Thoracic aorta (tissue), 2 donors: ENCODE results near the gene WFDC12. TPM values are rescaled to one million over a fixed set of nuclear protein-coding genes. Genes with fewer than 3 reads are reported as not detected.

Source experiments
- ATAC-seq: fragments of 150-250 bp; one replicate; pipeline ENCODE4 v1.8.0; 2017; ENCODE audit warnings: low read depth; ENCODE audit not compliant: insufficient number of reproducible peaks, low FRiP score
- DNase-seq: peaks from one replicate; pipeline ENCODE4 v3.0.0-alpha.2; 2020; ENCODE audit warnings: low spot score
- H3K27ac ChIP-seq, 2 donors: fragments of 200-600 bp; sonication (generic); 1 replicate in 1 of 2; 2 replicates in 1 of 2; pipeline ENCODE4 v1.5.1; 2016; ENCODE audit warnings: mild to moderate bottlenecking in 2 of 2, moderate library complexity in 2 of 2
- H3K27me3 ChIP-seq: fragments of 200-600 bp; sonication (generic); replicated peaks from 2 replicates; pipeline ENCODE4 v1.6.0; 2016; ENCODE audit warnings: mild to moderate bottlenecking; ENCODE audit not compliant: insufficient read depth
- H3K36me3 ChIP-seq: fragments of 200-600 bp; sonication (generic); one replicate; pipeline ENCODE4 v1.5.1; 2016
- H3K4me1 ChIP-seq, 2 donors: fragments of 200-600 bp; sonication (generic); 1 replicate in 1 of 2; 2 replicates in 1 of 2; pipeline versions ENCODE4 v1.5.1 to v1.6.0; 2016; ENCODE audit warnings: low read depth in 2 of 2, mild to moderate bottlenecking in 1 of 2; ENCODE audit not compliant: control insufficient read depth in 1 of 2
- H3K4me3 ChIP-seq: fragments of 200-600 bp; sonication (generic); 2 replicates; pipeline ENCODE4 v1.5.1; 2016; ENCODE audit warnings: mild to moderate bottlenecking
- H3K9me3 ChIP-seq: fragments of 200-600 bp; sonication (generic); 2 replicates; pipeline ENCODE4 v1.5.1; 2016
- total RNA-seq, 2 donors: library from RNA; depleted of rRNA; stranded (reverse); fragments of >200 nt; gene quantifications; one replicate each; pipeline versions ENCODE4 v1.1.0 to v1.2.3, GENCODE V29; 2016
- TF ChIP-seq, protein P1 (sequence below): fragments of 200-600 bp; sonication (generic); IDR thresholded peaks from one replicate; pipeline ENCODE4 v1.5.1; 2019; ENCODE audit warnings: antibody characterized with exemption

WFDC12 gene
- total RNA-seq, 2 donors from 2014 or later = not detected

GRCh38 chr20:45115829-45116228 lies 8.4 kb downstream of the WFDC12 start:
- H3K36me3 ChIP-seq = no peaks in the 10 kb centered on the region
- H3K4me1 ChIP-seq = no peaks in the 10 kb centered on the region
- no peaks in the 10 kb centered on the region for H3K9me3 ChIP-seq
- no peak overlapping the region for H3K4me3 ChIP-seq
- H3K27me3 ChIP-seq = no peaks in the 10 kb centered on the region
- DNase-seq (no peak), ATAC-seq (no peak)
- TF ChIP-seq, protein P1, sequence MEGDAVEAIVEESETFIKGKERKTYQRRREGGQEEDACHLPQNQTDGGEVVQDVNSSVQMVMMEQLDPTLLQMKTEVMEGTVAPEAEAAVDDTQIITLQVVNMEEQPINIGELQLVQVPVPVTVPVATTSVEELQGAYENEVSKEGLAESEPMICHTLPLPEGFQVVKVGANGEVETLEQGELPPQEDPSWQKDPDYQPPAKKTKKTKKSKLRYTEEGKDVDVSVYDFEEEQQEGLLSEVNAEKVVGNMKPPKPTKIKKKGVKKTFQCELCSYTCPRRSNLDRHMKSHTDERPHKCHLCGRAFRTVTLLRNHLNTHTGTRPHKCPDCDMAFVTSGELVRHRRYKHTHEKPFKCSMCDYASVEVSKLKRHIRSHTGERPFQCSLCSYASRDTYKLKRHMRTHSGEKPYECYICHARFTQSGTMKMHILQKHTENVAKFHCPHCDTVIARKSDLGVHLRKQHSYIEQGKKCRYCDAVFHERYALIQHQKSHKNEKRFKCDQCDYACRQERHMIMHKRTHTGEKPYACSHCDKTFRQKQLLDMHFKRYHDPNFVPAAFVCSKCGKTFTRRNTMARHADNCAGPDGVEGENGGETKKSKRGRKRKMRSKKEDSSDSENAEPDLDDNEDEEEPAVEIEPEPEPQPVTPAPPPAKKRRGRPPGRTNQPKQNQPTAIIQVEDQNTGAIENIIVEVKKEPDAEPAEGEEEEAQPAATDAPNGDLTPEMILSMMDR = no peak
- no peak overlapping the region for H3K27ac ChIP-seq

- Histone ChIP-seq H3K27me3 (no peaks in the 10 kb centered on the region), H3K4me1 (no peaks in the 10 kb centered on the region), H3K4me3 (no peak overlapping the region), H3K27ac (no peak overlapping the region), H3K9me3 (no peaks in the 10 kb centered on the region), H3K36me3 (no peaks in the 10 kb centered on the region)
- ATAC-seq (no peak), DNase-seq (no peak)
- TF ChIP-seq, protein P1 = no peak
These were observed 8.9 kb downstream of the WFDC12 start for GRCh38 chr20:45115386-45115774.

- no peaks in the 10 kb centered on the region for H3K4me1 ChIP-seq
- H3K27ac ChIP-seq = no peak within 1 kb of the TSS
- H3K27me3 ChIP-seq = no peaks in the 10 kb centered on the region
- no peak within 1 kb of the TSS for H3K4me3 ChIP-seq
- no peak for DNase-seq
- no peak for ATAC-seq
- no peaks in the 10 kb centered on the region for H3K36me3 ChIP-seq
- no peaks in the 10 kb centered on the region for H3K9me3 ChIP-seq
- TF ChIP-seq, protein P1 = no peak
These were observed 9.5 kb downstream of the WFDC12 start, which contains the start of gene WFDC5 for GRCh38 chr20:45114465-45115385. Gene WFDC5 (minus strand): TSS chr20:45115174. CDS start chr20:45115083, 91 bp downstream.

DNA sequence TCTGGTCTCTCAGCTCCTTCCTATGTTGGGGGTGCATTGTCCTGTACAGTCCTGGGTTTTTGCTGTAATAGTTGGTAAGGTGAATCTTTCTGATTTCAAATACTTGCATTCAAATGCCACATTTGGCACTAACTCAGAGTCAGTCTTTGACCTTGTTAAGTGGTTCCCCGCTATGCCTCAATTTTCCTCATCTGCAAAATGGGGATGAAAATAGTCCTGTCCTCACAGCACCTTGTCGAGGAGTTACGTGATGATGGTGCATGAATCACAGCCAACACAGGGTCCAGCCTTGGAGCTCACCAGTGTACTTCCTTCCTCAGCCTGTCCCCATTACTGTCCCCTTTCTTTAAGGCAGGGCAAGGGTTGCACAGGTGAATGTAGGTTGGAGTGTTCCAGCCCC lies 10.4 kb downstream of the WFDC12 start:
- Histone ChIP-seq H3K27me3 (no peaks in the 10 kb centered on the region), H3K36me3 (no peaks in the 10 kb centered on the region), H3K4me3 (no peak overlapping the region), H3K4me1 (no peaks in the 10 kb centered on the region), H3K27ac (no peak overlapping the region), H3K9me3 (no peaks in the 10 kb centered on the region)
- no peak for DNase-seq
- TF ChIP-seq, protein P1 = no peak
- ATAC-seq = no peak

DNA sequence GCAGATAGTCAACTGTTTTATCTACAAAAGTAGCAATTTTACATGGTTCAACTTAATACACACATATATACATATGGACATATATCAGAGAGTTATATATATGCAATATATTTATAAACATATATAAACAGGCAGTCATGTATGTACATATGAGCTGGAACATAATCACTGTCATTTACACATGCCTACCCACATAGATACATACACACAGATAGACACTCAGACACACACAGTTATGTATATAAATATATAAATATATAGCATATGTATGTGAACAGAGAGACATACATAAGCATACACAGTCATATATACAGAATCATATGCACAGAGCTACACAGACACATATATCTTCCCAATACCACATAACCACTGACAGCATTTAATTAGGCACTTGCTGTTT lies 11.5 kb downstream of the WFDC12 start:
- TF ChIP-seq, protein P1 = no peak
- Histone ChIP-seq H3K9me3 (no peaks in the 10 kb centered on the region), H3K4me1 (no peaks in the 10 kb centered on the region), H3K36me3 (no peaks in the 10 kb centered on the region), H3K27me3 (no peaks in the 10 kb centered on the region), H3K4me3 (no peak overlapping the region), H3K27ac (no peak overlapping the region)
- ATAC-seq (no peak), DNase-seq (no peak)
